GM12878 (cell line): ENCODE data around the gene ZNF222. TPM values are rescaled to one million over a fixed set of nuclear protein-coding genes. Genes with fewer than 3 reads are reported as not detected.

Experiments
- ASH2L ChIP-seq: fragments of 300-600, 200-600 bp; sonication (generic); IDR thresholded peaks from 2 replicates; pipeline ENCODE4 v1.6.1; 2017; ENCODE audit warnings: low read depth, mild to moderate bottlenecking, borderline replicate concordance
- ATF7 ChIP-seq: fragments of 450-650 bp; IDR thresholded peaks from 2 replicates; pipeline ENCODE4 v1.6.1; 2016; ENCODE audit warnings: low read depth, mild to moderate bottlenecking
- CBX3 ChIP-seq: fragments of 200-600 bp; sonication (generic); IDR thresholded peaks from 2 replicates; pipeline ENCODE4 v1.6.1; 2016; ENCODE audit warnings: low read depth, borderline replicate concordance
- CEBPB ChIP-seq, 2 experiments: fragments of 150-350 bp in 1 of 2; IDR thresholded peaks; 2 replicates each; pipeline ENCODE4 v1.6.1; 2012 to 2014; ENCODE audit warnings: low read depth in 2 of 2, low read length in 2 of 2, borderline replicate concordance in 1 of 2, inconsistent platforms in 1 of 2
- EED ChIP-seq: sonication (generic); IDR thresholded peaks from 2 replicates; pipeline ENCODE4 v1.6.1; 2016; ENCODE audit warnings: antibody characterized with exemption, low read depth
- ESRRA ChIP-seq: IDR thresholded peaks from 2 replicates; pipeline ENCODE4 v1.6.1; 2012; ENCODE audit warnings: mild to moderate bottlenecking, low read length, improper control_type of control experiment
- IRF5 ChIP-seq: fragments of 450-650 bp; IDR thresholded peaks from 2 replicates; pipeline ENCODE4 v1.6.1; 2017; ENCODE audit warnings: borderline replicate concordance
- KDM1A ChIP-seq: fragments of 200-600 bp; sonication (generic); IDR thresholded peaks from 2 replicates; pipeline ENCODE4 v1.6.1; 2016; ENCODE audit warnings: borderline replicate concordance
- MEF2B ChIP-seq: fragments of 450-650 bp; IDR thresholded peaks from 2 replicates; pipeline ENCODE4 v1.6.1; 2018; ENCODE audit warnings: mild to moderate bottlenecking, moderate library complexity; ENCODE audit not compliant: partially characterized antibody, poor library complexity, severe bottlenecking
- NBN ChIP-seq: fragments of 450-650 bp; IDR thresholded peaks from 2 replicates; pipeline ENCODE4 v1.6.1; 2016
- NR2C2 ChIP-seq: IDR thresholded peaks from 2 replicates; pipeline ENCODE4 v1.6.1; 2011; ENCODE audit warnings: borderline replicate concordance, low read depth; ENCODE audit not compliant: control insufficient read depth, insufficient read length
- POLR2A ChIP-seq: IDR thresholded peaks from 2 replicates; pipeline ENCODE4 v1.6.1; 2011; ENCODE audit warnings: low read depth, mild to moderate bottlenecking, low read length
- RCOR1 ChIP-seq: conservative IDR thresholded peaks from 2 replicates; pipeline ENCODE4 v1.6.1; 2012; ENCODE audit warnings: low read depth, low read length, improper control_type of control experiment
- RELB ChIP-seq: fragments of 450-650 bp; IDR thresholded peaks from 2 replicates; pipeline ENCODE4 v1.6.1; 2017; ENCODE audit warnings: low read depth, mild to moderate bottlenecking, moderate library complexity
- SPI1 ChIP-seq: IDR thresholded peaks from 2 replicates; pipeline ENCODE4 v1.6.1; 2011; ENCODE audit warnings: low read depth, mild to moderate bottlenecking, low read length, moderate library complexity, borderline replicate concordance; ENCODE audit not compliant: insufficient read depth
- TARDBP ChIP-seq: IDR thresholded peaks from 2 replicates; pipeline ENCODE4 v1.6.1; 2016; ENCODE audit warnings: borderline replicate concordance
- USF1 ChIP-seq: IDR thresholded peaks from 2 replicates; pipeline ENCODE4 v1.6.1; 2011; ENCODE audit warnings: borderline replicate concordance, low read depth, mild to moderate bottlenecking, moderate library complexity, mixed read lengths, low read length; ENCODE audit not compliant: insufficient read depth; ENCODE audit errors: extremely low read length
- ZBTB11 ChIP-seq: fragments of 450-650 bp; formaldehyde crosslinking; IDR thresholded peaks from 2 replicates; pipeline ENCODE4 v1.5.0; 2022; ENCODE audit warnings: mild to moderate bottlenecking, missing genetic modification characterization
- ZBTB4 ChIP-seq: fragments of 450-650 bp; formaldehyde crosslinking; IDR thresholded peaks from 2 replicates; pipeline ENCODE4 v1.4.0; 2022; ENCODE audit warnings: mild to moderate bottlenecking, moderate library complexity
- ZNF274 ChIP-seq: IDR thresholded peaks from one replicate; pipeline ENCODE4 v1.8.0; 2011; ENCODE audit not compliant: insufficient read length, insufficient read depth
- polyA plus RNA-seq, 11 experiments: library from polyadenylated mRNA; depleted of rRNA in 4 of 11; unstranded in 6 of 11; stranded (reverse) in 5 of 11; fragments of >200 nt; fragmentation: Nextera tagmentation in 4 of 11; fragmentation: Illumina TruSeq in 1 of 11; extraction: Ambion mirVana in 4 of 11; extraction: Trizol in 1 of 11; gene quantifications; 1 replicate in 1 of 11; 2 replicates in 10 of 11; pipeline versions ENCODE4 v1.2.1 to v1.2.3, GENCODE V29; 2011 to 2016; ENCODE audit warnings: inconsistent platforms in 2 of 11, missing spikeins in 2 of 11, low read depth in 1 of 11
- total RNA-seq, 4 experiments: library from RNA; depleted of rRNA in 3 of 4; stranded (reverse); fragments of >200 nt in 3 of 4; fragmentation: Illumina TruSeq in 1 of 4; extraction: Trizol in 1 of 4; gene quantifications; 2 replicates each; pipeline versions ENCODE4 v1.2.1 to v1.2.3, GENCODE V29; 2013 to 2021

The ZNF222 gene
- total and polyA plus RNA-seq, 10 of the 15 experiments (the other 5 are each of a cell fraction or from before 2014, with no cell fraction given): 2.3 to 5.9 (median 4.2) TPM

GRCh38 chr19:44051650-44052402, 26.6 kb downstream of the ZNF222 start, which contains the start of gene ZNF223 (continued):
- TF ChIP-seq EED (no peak), CBX3 (no peak), CEBPB (IDR thresholded peaks at IDR 0.05; ENCODE audit: borderline replicate concordance in 1 of 2, low read depth in 2 of 2, low read length in 2 of 2) (no peak), MEF2B (peak; percentile 50), TARDBP (no peak), ESRRA (no peak), NR2C2 (no peak), NBN (no peak), USF1 (no peak), RCOR1 (no peak), SPI1 (no peak), POLR2A (no peak), ZBTB11 (CRISPR knock-in tag) (peak; percentile 85), KDM1A (no peak), ZBTB4 (CRISPR knock-in tag) (no peak), ATF7 (peak; percentile 19; the same call in 1 of the 2 replicates), RELB (peak; percentile 84), IRF5 (no peak), ZNF274 (no peak), ASH2L (no peak)
